Rectal smooth muscle tissue (tissue), 1 donor: ENCODE measurements around the gene ANKFN1.
"Not testable (repeated sequence)": the region's sequence is repeated elsewhere in the genome, so short reads cannot be mapped to it uniquely, and the experiment has no call there.

ENCODE experiments used
- H3K27ac ChIP-seq: one replicate; pipeline ENCODE4 v1.7.0; 2013; ENCODE audit warnings: low read depth, low read length, inconsistent platforms
- H3K27me3 ChIP-seq: one replicate; pipeline ENCODE4 v1.7.0; 2013; ENCODE audit warnings: low read length; ENCODE audit not compliant: control insufficient read depth, insufficient read depth
- H3K36me3 ChIP-seq: one replicate; pipeline ENCODE4 v1.7.0; 2013; ENCODE audit warnings: low read length; ENCODE audit not compliant: control insufficient read depth, insufficient read depth
- H3K4me1 ChIP-seq: one replicate; pipeline ENCODE4 v1.7.0; 2013; ENCODE audit warnings: low read length; ENCODE audit not compliant: control insufficient read depth, insufficient read depth
- H3K4me3 ChIP-seq: one replicate; pipeline ENCODE4 v1.7.0; 2013; ENCODE audit warnings: low read length
- H3K9ac ChIP-seq: one replicate; pipeline ENCODE4 v1.7.0; 2013; ENCODE audit warnings: low read length

The ANKFN1 gene

GRCh38 chr17:56230660-56231059, 77.4 kb downstream of the ANKFN1 start:
- Histone ChIP-seq H3K4me3 (no peak overlapping the region), H3K4me1 (peaks cover 6% of the 10 kb centered on the region), H3K27me3 (no peaks in the 10 kb centered on the region), H3K27ac (no peak overlapping the region), H3K36me3 (no peaks in the 10 kb centered on the region), H3K9ac (no peak overlapping the region)

- H3K4me3 ChIP-seq, result no peak overlapping the region
- H3K9ac ChIP-seq, result no peak overlapping the region
- no peaks in the 10 kb centered on the region for H3K27me3 ChIP-seq
- H3K36me3 ChIP-seq, result no peaks in the 10 kb centered on the region
- peak overlapping the region; percentile 44 for H3K27ac ChIP-seq
- peaks cover 6% of the 10 kb centered on the region for H3K4me1 ChIP-seq
These were observed 78.0 kb downstream of the ANKFN1 start for GRCh38 chr17:56231252-56231651.

- H3K27me3 ChIP-seq, result no peaks in the 10 kb centered on the region
- peaks cover 6% of the 10 kb centered on the region for H3K4me1 ChIP-seq
- H3K4me3 ChIP-seq, result no peak overlapping the region
- peak overlapping the region; percentile 44 for H3K27ac ChIP-seq
- no peak overlapping the region for H3K9ac ChIP-seq
- H3K36me3 ChIP-seq, result no peaks in the 10 kb centered on the region
These were observed 78.4 kb downstream of the ANKFN1 start for GRCh38 chr17:56231693-56232092.

DNA sequence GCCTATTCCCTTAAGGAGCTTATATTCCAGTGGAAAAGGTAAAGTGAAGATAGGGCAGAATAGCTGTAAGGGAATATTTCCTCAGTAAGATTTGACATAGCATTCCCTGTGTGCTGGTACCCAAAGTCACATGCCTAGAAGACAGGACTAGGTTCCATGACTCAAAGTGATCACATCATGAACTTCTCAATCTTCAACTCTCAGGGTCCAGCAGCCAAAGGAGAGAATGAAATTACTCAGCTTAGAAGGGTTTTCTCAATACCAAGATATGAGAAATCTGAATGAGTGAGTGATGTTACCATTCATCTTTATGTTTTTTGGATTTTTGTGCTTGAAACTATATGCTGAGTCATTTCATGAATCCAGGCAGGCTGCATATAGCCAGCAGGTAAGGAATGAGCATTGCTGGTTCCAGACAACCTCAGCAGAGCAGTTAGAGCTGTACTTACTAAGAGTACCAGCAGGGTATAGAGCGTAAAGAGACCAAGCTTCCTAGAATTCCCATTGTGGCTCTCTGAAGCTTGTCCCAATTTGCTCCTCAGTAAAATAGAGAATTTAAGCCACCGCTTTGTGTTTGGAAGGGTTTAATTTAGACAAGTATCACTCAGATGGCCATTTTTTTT, 91.1 kb downstream of the ANKFN1 start:
- Histone ChIP-seq H3K27ac (no peak overlapping the region), H3K9ac (no peak overlapping the region), H3K4me1 (no peaks in the 10 kb centered on the region), H3K27me3 (no peaks in the 10 kb centered on the region), H3K36me3 (no peaks in the 10 kb centered on the region), H3K4me3 (no peak overlapping the region)

- Histone ChIP-seq H3K27ac (no peak overlapping the region), H3K9ac (no peak overlapping the region), H3K4me3 (no peak overlapping the region), H3K4me1 (no peaks in the 10 kb centered on the region), H3K27me3 (no peaks in the 10 kb centered on the region), H3K36me3 (no peaks in the 10 kb centered on the region)
These were observed 94.5 kb downstream of the ANKFN1 start for GRCh38 chr17:56247816-56248215.

DNA sequence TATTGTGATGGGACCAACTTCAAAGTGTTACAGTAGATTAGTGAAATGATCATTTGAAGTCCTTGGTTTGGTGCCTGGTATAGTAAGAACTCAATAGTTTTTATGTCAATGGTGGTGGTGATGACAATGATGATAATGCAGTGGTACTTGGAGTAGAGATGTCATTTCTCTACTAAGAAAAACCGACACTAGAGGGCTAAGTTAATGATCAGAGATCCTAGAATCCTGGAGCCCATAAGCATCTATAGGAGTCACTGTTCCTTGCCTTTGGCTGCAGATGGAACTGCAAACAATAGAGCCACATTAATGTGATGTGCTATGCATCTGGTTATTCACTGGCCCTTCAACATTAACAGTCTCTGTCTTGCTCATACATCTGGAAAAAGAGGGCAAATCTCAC, 103.8 kb downstream of the ANKFN1 start:
- no peaks in the 10 kb centered on the region for H3K36me3 ChIP-seq
- H3K27ac ChIP-seq, result no peak overlapping the region
- H3K27me3 ChIP-seq, result no peaks in the 10 kb centered on the region
- no peaks in the 10 kb centered on the region for H3K4me1 ChIP-seq
- H3K4me3 ChIP-seq, result no peak overlapping the region
- H3K9ac ChIP-seq, result no peak overlapping the region

- Histone ChIP-seq H3K27ac (no peak overlapping the region), H3K4me3 (no peak overlapping the region), H3K9ac (no peak overlapping the region), H3K27me3 (no peaks in the 10 kb centered on the region), H3K4me1 (no peaks in the 10 kb centered on the region), H3K36me3 (no peaks in the 10 kb centered on the region)
These were observed 107.2 kb downstream of the ANKFN1 start for GRCh38 chr17:56260376-56261002.

DNA sequence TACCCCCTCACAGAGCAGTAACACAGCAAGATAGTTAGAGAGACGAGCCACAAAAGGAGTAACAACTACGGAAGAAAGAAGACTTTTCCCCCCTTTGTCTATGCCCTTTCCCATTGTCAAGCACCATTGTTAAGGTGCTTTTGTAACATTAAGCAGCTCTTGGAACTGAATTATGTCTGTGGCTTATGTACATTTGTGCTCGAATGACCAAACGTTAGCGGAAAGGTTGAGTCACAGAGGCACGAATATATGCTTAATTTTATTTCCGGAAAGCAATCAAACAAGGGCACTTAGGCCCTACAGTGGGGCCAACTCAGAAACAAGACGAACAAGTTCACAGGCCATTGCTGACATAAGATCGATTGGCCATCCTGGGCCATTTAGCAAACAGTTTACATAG, 109.5 kb downstream of the ANKFN1 start:
- Histone ChIP-seq H3K36me3 (no peaks in the 10 kb centered on the region), H3K27me3 (no peaks in the 10 kb centered on the region), H3K4me1 (no peaks in the 10 kb centered on the region), H3K9ac (no peak overlapping the region), H3K4me3 (no peak overlapping the region), H3K27ac (no peak overlapping the region)

GRCh38 chr17:56269556-56270389, 116.5 kb downstream of the ANKFN1 start:
- H3K27ac ChIP-seq, result no peak overlapping the region
- no peak overlapping the region for H3K9ac ChIP-seq
- no peak overlapping the region for H3K4me3 ChIP-seq
- H3K4me1 ChIP-seq, result no peaks in the 10 kb centered on the region
- H3K27me3 ChIP-seq, result no peaks in the 10 kb centered on the region
- H3K36me3 ChIP-seq, result no peaks in the 10 kb centered on the region

- Histone ChIP-seq H3K4me1 (no peaks in the 10 kb centered on the region), H3K27me3 (no peaks in the 10 kb centered on the region), H3K27ac (no peak overlapping the region), H3K36me3 (no peaks in the 10 kb centered on the region), H3K4me3 (no peak overlapping the region), H3K9ac (no peak overlapping the region)
These were observed 121.2 kb downstream of the ANKFN1 start for GRCh38 chr17:56274491-56274890.

- Histone ChIP-seq H3K4me1 (no peaks in the 10 kb centered on the region), H3K9ac (no peak overlapping the region), H3K4me3 (no peak overlapping the region), H3K36me3 (no peaks in the 10 kb centered on the region), H3K27me3 (no peaks in the 10 kb centered on the region), H3K27ac (no peak overlapping the region)
These were observed 131.2 kb downstream of the ANKFN1 start for GRCh38 chr17:56284482-56284881.

GRCh38 chr17:56288786-56289185, 135.5 kb downstream of the ANKFN1 start:
- H3K27me3 ChIP-seq, H3K9ac ChIP-seq, H3K27ac ChIP-seq, H3K4me1 ChIP-seq, H3K36me3 ChIP-seq, H3K4me3 ChIP-seq: not testable (repeated sequence)
